NCI-H748 (cell line): ENCODE data around the gene UBASH3A.
A peak's percentile ranks its signal among the peaks of the same experiment; 100 is the strongest.

Experiments
- DNase-seq: peaks from one replicate; lab custom pipeline; 2025; ENCODE audit not compliant: unreplicated experiment; lab: John Stamatoyannopoulos, UW

UBASH3A gene

GRCh38 chr21:42446531-42446930 is 42.8 kb downstream of the UBASH3A start:
- no peak for DNase-seq

DNA sequence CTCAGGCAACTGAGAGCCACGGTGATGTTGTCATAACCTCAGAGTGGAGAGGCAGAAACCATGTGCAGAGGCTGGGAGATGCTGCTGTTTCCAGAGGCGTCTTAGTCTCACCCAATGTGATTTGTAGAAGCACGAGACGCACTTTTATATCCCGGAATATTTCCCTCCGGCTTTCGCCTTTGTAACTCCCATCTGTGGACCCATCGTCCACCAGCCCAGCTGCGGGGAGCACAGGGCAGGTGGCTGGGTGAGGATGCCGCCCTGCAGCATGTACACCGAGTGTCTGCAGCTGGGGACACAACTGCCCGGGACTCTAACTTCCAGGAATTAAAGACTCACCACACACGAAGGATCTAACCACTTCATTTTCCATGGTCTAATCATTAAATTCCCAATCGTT is 43.5 kb downstream of the UBASH3A start:
- no peak for DNase-seq

GRCh38 chr21:42447732-42448131 is 44.0 kb downstream of the UBASH3A start:
- DNase-seq = no peak

DNA sequence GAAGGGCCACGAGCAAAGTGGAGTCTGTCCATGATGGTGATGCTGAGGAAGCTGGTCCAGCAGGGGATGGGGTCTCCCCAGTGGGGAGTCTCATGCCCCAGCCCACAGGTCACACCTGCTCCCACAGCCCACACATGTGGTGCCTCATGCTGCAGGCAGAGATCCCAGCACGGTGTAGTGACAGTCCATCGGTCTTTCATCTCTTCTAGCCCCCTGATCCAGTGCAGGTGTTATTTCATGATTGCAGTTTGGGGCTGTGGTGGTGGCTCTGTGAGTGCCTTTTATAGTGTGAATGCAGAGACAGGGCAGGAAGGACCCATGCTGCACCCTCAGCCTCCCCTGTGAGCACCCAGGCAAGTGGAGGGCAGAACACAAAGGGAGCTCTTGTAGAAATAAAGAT is 45.0 kb downstream of the UBASH3A start:
- no peak for DNase-seq

- DNase-seq = no peak
Measured at GRCh38 chr21:42451941-42452340, 48.2 kb downstream of the UBASH3A start.

DNA sequence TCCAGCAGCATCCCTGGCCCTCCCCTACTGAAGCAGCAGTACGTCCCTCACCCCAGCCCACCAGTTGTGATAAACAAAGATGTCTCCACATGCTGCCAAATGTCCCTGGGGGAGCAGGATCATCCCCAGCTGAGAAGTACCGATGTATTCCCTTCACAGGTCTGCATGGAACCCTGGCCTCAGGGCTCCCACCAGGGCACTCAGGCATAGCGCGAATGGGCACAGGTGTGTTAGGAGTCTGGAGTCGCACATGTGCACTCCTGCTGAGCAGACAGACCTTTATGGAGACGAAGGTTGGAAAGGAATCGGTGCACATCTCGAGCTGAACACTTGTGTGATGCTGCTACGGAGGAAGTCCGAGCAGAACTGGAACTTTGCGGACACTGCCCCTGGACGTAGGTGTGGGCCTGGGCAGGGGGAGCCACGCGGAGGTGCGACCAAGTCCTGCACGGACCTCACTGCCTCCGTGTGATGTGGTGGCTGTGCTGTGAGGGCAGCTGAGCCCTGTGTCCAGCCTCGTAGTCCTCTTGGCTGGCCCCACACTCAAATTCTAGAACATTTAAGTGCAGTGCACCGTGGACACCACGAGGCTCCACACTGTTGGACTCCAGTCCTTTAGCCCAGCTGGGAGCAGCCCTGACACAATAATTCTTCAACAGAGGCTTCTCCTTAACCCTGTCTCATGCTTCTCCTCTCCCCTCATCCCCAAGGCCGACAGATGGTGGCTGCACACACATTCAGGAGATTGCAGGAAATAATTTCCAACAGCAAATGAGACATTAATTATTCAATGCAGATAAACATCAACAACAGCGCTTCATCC is 48.9 kb downstream of the UBASH3A start:
- DNase-seq = no peak

DNA sequence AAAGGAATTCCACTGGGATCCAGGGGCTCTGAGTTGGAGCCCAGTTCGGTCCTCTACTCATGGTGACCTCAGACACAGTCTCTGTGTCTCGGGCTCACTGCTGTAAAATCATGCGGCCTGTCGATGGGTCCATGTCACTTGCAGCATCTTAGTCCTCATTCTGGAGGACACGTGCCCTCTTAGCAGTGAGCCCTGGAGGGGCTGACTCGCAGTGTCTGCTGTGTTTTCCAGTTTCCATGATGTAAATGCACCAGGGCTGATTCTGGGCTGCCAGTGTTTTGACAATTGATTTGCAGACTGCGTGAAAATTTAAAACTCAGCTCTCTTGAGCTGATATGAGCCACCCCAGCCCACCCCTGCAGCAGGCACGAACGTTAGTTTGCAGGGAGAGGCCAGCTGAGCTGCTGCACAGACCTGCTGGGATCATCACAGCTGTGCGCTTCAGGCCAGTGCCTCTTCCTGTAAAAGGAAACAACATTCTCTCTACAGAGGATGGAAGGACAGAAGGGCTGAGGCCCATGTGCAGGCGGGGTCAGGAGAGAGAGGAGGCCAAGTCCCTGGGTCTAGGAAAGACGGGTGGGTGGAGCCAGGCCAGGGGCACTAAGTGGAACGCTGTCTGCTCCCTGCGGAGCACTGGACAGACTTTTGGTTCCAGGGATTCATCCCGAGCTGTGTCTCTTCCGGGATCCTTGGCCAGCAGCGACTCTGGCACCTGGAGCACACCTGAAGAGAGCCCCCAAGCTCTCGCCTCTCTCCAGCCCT is 49.7 kb downstream of the UBASH3A start:
- peak; percentile 52 for DNase-seq

DNA sequence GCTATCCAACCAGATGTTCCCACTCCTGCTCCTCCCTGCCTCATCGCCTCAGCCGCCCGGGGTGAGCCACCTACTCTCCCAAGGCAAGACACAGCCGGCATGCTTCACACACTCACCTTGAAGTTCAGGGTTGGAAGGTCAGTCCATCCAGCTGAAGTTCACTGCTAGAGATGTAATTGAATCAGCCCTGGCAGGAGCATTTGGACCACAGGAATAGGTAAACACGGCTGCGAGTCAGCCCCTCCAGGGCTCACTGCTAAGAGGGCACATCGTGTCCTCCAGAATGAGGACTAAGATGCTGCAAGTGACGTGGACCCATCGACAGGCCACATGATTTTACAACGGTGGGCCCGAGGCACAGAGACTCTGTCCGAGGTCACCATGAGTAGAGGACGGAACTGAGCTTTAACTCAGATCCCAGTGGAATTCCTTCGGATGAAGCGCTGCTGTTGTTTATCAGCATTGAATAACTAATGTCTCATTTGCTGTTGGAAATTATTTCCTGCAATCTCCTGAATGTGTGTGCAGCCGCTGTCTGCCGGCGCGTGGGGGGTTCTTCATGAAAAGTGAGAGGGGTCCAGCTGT is 50.4 kb downstream of the UBASH3A start:
- DNase-seq = no peak

DNA sequence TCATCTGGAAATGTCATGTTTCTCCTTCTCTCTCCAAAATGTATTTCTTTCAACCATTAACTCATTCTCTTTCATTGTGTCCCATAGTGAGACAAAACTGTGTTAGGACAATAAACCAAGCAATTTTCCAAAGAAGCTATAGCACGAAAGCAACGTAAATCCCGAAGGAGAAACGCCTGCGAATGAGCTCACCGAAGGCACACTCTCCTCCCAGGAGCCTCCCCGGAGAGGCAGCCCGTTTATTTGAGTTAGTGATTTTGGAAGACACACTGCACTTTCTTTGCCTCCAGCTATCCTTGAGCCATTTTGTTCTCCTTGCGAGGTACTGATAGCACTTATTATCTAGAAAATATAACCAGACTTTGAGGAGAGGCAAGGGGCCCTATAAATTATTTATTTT is 51.1 kb downstream of the UBASH3A start:
- DNase-seq = no peak

- no peak for DNase-seq
Measured at GRCh38 chr21:42455196-42455595, 51.5 kb downstream of the UBASH3A start.

- DNase-seq = no peak
Measured at GRCh38 chr21:42455754-42456440, 52.2 kb downstream of the UBASH3A start.

GRCh38 chr21:42456457-42456856 is 52.8 kb downstream of the UBASH3A start:
- no peak for DNase-seq

GRCh38 chr21:42459082-42459460 is 55.4 kb downstream of the UBASH3A start:
- no peak for DNase-seq

- DNase-seq = no peak
Measured at GRCh38 chr21:42459546-42460215, 56.0 kb downstream of the UBASH3A start.

DNA sequence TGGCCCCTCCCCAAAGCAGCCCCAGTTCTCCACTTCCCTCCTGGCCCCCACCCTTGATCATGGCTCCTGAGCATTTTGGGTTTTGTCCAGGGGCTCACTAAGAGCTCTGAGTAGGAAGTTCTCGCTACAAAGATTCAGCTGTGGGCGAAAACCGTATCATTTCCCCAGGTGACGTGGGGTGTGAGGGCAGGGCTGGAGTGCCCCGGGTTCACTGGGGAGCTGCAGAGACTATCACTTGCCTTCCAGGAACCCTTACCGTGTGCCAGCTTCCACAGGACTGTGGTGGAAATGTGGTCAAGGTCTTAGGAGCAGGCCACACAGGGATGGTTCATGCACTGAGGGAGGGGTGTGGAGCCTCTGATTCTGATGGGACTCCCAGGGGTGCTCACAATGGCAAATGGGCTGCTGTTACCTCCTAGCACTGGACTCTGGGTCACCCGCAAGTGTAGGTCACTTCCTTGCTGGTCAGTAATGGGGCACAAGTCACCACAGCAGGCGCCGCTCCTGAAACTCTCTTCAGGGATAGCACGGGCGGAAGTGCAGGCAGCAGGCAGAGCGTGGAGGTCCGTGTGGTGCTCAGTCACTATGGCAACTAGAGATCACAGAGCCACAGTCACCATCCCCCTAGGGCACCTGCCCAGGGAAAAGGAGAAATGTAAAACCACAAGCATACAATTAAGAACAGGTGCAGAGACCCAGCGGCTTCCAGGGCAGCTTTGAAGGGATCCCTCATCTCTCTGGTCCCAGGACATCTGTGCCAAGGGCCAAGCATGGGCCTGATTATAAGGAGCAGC is 56.9 kb downstream of the UBASH3A start:
- DNase-seq = peak; percentile 97

DNA sequence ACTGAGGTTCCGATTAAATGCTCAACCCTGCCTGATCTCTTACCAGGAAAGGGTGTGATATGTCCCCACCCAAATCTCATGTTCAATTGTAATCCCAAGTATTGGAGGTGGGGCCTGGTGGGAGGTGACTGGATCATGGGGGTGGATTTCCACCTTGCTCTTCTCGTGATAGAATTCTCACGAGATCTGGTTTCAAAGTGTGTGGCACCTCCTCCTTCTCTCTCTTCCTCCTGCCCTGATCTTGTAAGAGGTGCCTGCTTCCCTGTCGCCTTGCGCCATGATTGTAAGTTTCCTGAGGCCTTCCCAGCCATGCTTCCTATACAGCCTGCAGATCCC is 57.5 kb downstream of the UBASH3A start:
- DNase-seq = peak; percentile 90

DNA sequence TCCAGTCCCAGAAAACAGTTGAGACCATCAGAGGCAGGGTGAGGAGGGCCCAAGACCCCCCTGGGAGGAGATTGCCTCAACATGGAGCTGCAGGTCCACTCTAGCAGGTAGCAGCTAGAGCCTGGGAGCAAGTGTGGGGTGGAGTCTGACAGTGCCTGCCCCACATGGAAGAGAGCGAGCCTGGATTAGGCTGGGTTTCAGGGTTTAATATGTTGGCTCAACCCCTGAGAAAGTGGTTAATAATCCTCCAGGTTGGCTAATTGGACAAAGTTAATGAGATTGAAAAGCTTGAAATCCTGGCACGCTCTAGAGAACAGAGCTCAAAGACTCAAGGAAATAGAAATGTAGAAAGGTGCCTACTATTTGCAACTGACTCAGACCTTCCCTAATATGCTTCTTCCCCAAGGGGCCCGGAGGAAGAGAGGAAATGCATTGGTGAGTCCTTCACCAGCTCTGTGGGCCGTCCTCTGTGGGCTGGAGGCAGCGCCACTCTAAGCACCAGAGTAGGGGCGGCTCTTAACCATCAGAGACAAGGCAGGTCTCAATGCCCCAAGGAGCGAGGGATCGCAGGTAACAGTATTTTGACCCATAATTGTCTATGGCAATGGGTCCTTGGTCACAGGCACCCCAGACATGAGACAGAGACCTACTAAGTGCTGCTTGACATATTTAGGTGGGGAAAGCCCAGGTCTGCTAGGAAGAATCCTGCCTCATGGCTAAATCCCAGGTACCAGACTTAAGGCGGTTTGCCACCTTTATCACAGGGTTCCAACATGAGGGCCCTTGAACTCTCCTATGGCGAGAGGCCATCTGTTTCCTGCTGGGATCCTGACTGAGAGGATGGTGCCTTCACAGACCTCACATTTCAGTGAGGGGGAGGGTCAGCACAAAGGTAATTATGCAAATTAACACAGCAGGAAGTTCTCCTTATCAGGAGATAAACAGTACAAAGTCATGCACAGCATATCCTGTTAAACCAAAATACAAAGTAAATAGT is 58.5 kb downstream of the UBASH3A start:
- peak; percentile 97 for DNase-seq

GRCh38 chr21:42463861-42464515 is 60.3 kb downstream of the UBASH3A start:
- DNase-seq = peak; percentile 91
